IMR-90 (cell line): Measurements from ENCODE around the gene MAML3. TPM values are rescaled to one million over a fixed set of nuclear protein-coding genes. Genes with fewer than 3 reads are reported as not detected.

ENCODE experiments used
- ATAC-seq: fragments of 200-7000 bp; cut with Tn5 transposase; 2 replicates; pipeline ENCODE4 v1.9.1; 2020; ENCODE audit warnings: low read depth, mild to moderate bottlenecking, moderate library complexity
- BruUV-seq: library from RNA; stranded (reverse); fragments of 400-500 nt; replicated peaks from 2 replicates; lab custom pipeline; 2021; lab: Mats Ljungman, UMichigan
- CTCF ChIA-PET: fragments of 300-600 bp; formaldehyde crosslinking; extraction: SDS; loops from one replicate; lab custom pipeline; 2021; ENCODE audit warnings: antibody characterized with exemption; lab: Yijun Ruan, JAX
- POLR2A ChIA-PET: fragments of 300-600 bp; sonication (Branson Sonifier 250); formaldehyde crosslinking; loops from one replicate; lab custom pipeline; 2022; ENCODE audit warnings: antibody characterized with exemption; ENCODE audit not compliant: unreplicated experiment; lab: Charles Lee
- DNase-seq: peaks from one replicate; pipeline ENCODE4 v3.0.0; 2013
- H2AFZ ChIP-seq: replicated peaks from 2 replicates; pipeline ENCODE3; 2013; ENCODE audit warnings: low read length, mild to moderate bottlenecking; ENCODE audit not compliant: poor library complexity
- H2AK5ac ChIP-seq: 2 replicates; pipeline ENCODE4 v1.6.1; 2013; ENCODE audit warnings: low read depth, low read length, inconsistent platforms
- H2AK9ac ChIP-seq: replicated peaks from 2 replicates; pipeline ENCODE3; 2013; ENCODE audit warnings: mild to moderate bottlenecking, low read depth, low read length, moderate library complexity; ENCODE audit not compliant: poor library complexity
- H2BK120ac ChIP-seq: 2 replicates; pipeline ENCODE4 v1.6.1; 2013; ENCODE audit warnings: low read depth, low read length, inconsistent platforms
- H2BK15ac ChIP-seq: 3 replicates; pipeline ENCODE4 v1.6.1; 2013; ENCODE audit warnings: low read depth, low read length, inconsistent platforms
- H2BK20ac ChIP-seq: 2 replicates; pipeline ENCODE4 v1.6.1; 2013; ENCODE audit warnings: low read depth, mild to moderate bottlenecking, inconsistent platforms, low read length, moderate library complexity
- H2BK5ac ChIP-seq: 2 replicates; pipeline ENCODE4 v1.6.1; 2013; ENCODE audit warnings: mild to moderate bottlenecking, low read depth, low read length, inconsistent platforms; ENCODE audit not compliant: poor library complexity, severe bottlenecking
- H3K14ac ChIP-seq: replicated peaks from 2 replicates; pipeline ENCODE4 v1.6.1; 2013; ENCODE audit warnings: low read depth, low read length, inconsistent platforms
- H3K18ac ChIP-seq: 2 replicates; pipeline ENCODE4 v1.6.1; 2013; ENCODE audit warnings: low read depth, low read length, control low read depth
- H3K23ac ChIP-seq: 2 replicates; pipeline ENCODE4 v1.6.1; 2013; ENCODE audit warnings: low read depth, low read length, inconsistent platforms
- H3K27ac ChIP-seq: 2 replicates; pipeline ENCODE4 v1.5.1; 2013; ENCODE audit warnings: mild to moderate bottlenecking, control low read depth, low read length; ENCODE audit not compliant: insufficient read depth
- H3K27me3 ChIP-seq: 2 replicates; pipeline ENCODE4 v1.6.1; 2013; ENCODE audit warnings: low read length; ENCODE audit not compliant: control insufficient read depth, insufficient read depth
- H3K36me3 ChIP-seq: 2 replicates; pipeline ENCODE4 v1.6.1; 2013; ENCODE audit warnings: low read length, mixed read lengths; ENCODE audit not compliant: control insufficient read depth, insufficient read depth
- H3K4ac ChIP-seq: 2 replicates; pipeline ENCODE4 v1.6.1; 2013; ENCODE audit warnings: low read depth, low read length, inconsistent platforms
- H3K4me1 ChIP-seq: 2 replicates; pipeline ENCODE4 v1.6.1; 2013; ENCODE audit warnings: low read length, mixed read lengths; ENCODE audit not compliant: control insufficient read depth, insufficient read depth
- H3K4me2 ChIP-seq: 2 replicates; pipeline ENCODE4 v1.6.1; 2013; ENCODE audit warnings: low read depth, mild to moderate bottlenecking, control low read depth, low read length, moderate library complexity
- H3K4me3 ChIP-seq: 2 replicates; pipeline ENCODE4 v1.5.1; 2013; ENCODE audit warnings: low read depth, mild to moderate bottlenecking, control low read depth, low read length, moderate library complexity; ENCODE audit not compliant: insufficient read depth
- H3K56ac ChIP-seq: 2 replicates; pipeline ENCODE4 v1.6.1; 2013; ENCODE audit warnings: low read length, inconsistent platforms; ENCODE audit not compliant: insufficient read depth; ENCODE audit errors: extremely low read depth
- H3K79me1 ChIP-seq, 2 experiments: 2 replicates each; pipeline ENCODE4 v1.6.1; 2013; ENCODE audit warnings: low read length in 2 of 2, inconsistent platforms in 1 of 2, low read depth in 1 of 2
- H3K9ac ChIP-seq: 2 replicates; pipeline ENCODE4 v1.6.1; 2013; ENCODE audit warnings: low read depth, low read length, control low read depth
- H3K9me1 ChIP-seq: 2 replicates; pipeline ENCODE4 v1.6.1; 2013; ENCODE audit warnings: low read length, inconsistent platforms; ENCODE audit not compliant: insufficient read depth
- H3K9me3 ChIP-seq: 2 replicates; pipeline ENCODE4 v1.6.1; 2013; ENCODE audit warnings: low read length; ENCODE audit not compliant: control insufficient read depth, insufficient read depth
- H4K20me1 ChIP-seq: 2 replicates; pipeline ENCODE4 v1.6.1; 2013; ENCODE audit warnings: low read length, inconsistent platforms; ENCODE audit not compliant: insufficient read depth
- H4K5ac ChIP-seq: 2 replicates; pipeline ENCODE4 v1.6.1; 2013; ENCODE audit warnings: mild to moderate bottlenecking, low read depth, low read length, control low read depth
- H4K8ac ChIP-seq, 2 experiments: 2 replicates each; pipeline ENCODE4 v1.6.1; 2013; ENCODE audit warnings: low read depth in 2 of 2, low read length in 2 of 2, control low read depth in 1 of 2, inconsistent platforms in 1 of 2
- H4K91ac ChIP-seq: 2 replicates; pipeline ENCODE4 v1.6.1; 2013; ENCODE audit warnings: low read depth, low read length, inconsistent platforms; ENCODE audit not compliant: insufficient read depth
- CEBPB ChIP-seq: IDR thresholded peaks from 2 replicates; pipeline ENCODE4 v1.6.1; 2012; ENCODE audit warnings: low read depth, low read length, improper control_type of control experiment
- FOS ChIP-seq: fragments of 150-350 bp; IDR thresholded peaks from 2 replicates; pipeline ENCODE4 v1.6.1; 2016; ENCODE audit warnings: low read depth, low read length
- MXI1 ChIP-seq: IDR thresholded peaks from 2 replicates; pipeline ENCODE4 v1.6.1; 2012; ENCODE audit warnings: low read depth, mild to moderate bottlenecking, low read length, moderate library complexity, borderline replicate concordance
- WGBS, 2 experiments: methylation state at CpG; one replicate each; pipeline versions ENCODE4 v1.1.5 to v1.1.7; 2013; ENCODE audit warnings: missing lambda C conversion rate in 2 of 2; ENCODE audit not compliant: insufficient read length in 1 of 2; ENCODE audit errors: extremely low coverage in 2 of 2; 5-methylcytosine and 5-hydroxymethylcytosine counted together
- dilution Hi-C: fragments of 300-500 bp; cut with HindIII; formaldehyde crosslinking; loops from one replicate; pipeline ENCODE4 v1.14.3; 2018; ENCODE audit warnings: low sequenced_read_pairs; ENCODE audit not compliant: unreplicated experiment
- in situ Hi-C: fragments of 300-500 bp; cut with MboI; formaldehyde crosslinking; loops from 3 replicates; pipeline ENCODE4 v1.14.3; 2019; ENCODE audit warnings: low sequenced_read_pairs, inconsistent platforms, mixed read lengths
- intact Hi-C: fragments of 100-400 bp; cut with micrococcal nuclease; formaldehyde crosslinking; loops from 2 replicates; pipeline ENCODE4 v1.10.0; 2022
- polyA plus RNA-seq, 3 experiments: library from polyadenylated mRNA; depleted of rRNA; stranded (reverse); fragments of >200 nt; gene quantifications; 2 replicates each; pipeline ENCODE4 v1.2.3, GENCODE V29; 2012; ENCODE audit warnings: low replicate concordance in 1 of 3
- total RNA-seq: library from RNA; depleted of rRNA; stranded (reverse); fragments of >200 nt; gene quantifications from 2 replicates; pipeline ENCODE4 v1.2.3, GENCODE V29; 2012
- TF ChIP-seq, protein P1 (sequence below): conservative IDR thresholded peaks from 2 replicates; pipeline ENCODE4 v1.5.1; 2012; ENCODE audit warnings: mild to moderate bottlenecking, low read depth, low read length, improper control_type of control experiment
- TF ChIP-seq, protein P2 (sequence below): fragments of 150-350 bp; IDR thresholded peaks from 2 replicates; pipeline ENCODE4 v1.6.1; 2017; ENCODE audit warnings: mild to moderate bottlenecking, antibody characterized with exemption, low read length, low read depth

Gene MAML3
- total and polyA plus RNA-seq, 2 of the 4 experiments (the other 2 are of a cell fraction) = 0.90 to 1.7 TPM

DNA sequence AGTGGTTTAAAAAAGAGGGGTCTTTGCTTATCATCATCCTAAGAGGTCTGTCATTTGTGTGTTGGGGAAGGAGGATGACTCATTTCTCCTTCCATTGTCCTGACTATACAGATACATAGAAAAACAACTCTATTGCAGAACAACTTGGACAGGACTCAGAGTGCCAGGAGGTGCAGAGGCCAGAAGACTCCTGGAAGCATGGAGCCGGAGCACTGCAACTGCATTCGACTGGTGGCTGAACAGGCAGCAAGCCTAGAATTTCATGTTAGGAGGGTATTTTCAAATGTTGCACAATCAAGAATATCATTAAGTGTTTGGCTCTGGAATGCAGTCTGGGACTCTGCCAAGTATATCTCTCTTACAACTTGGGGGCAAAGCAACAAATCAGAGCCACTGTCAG lies 35.0 kb upstream of the MAML3 start:
- no peak overlapping the region for H4K5ac ChIP-seq
- H3K4me2 ChIP-seq = no peak overlapping the region
- H3K4ac ChIP-seq = no peak overlapping the region
- ChIA-PET POLR2A (no interaction called here), CTCF (no interaction called here)
- H3K27me3 ChIP-seq = no peaks in the 10 kb centered on the region
- dilution Hi-C loops (no loop called here), in situ Hi-C loops (no loop called here), intact Hi-C loops (no loop called here)
- no peak overlapping the region for H2BK5ac ChIP-seq
- peaks cover 5% of the 10 kb centered on the region for H3K4me1 ChIP-seq
- H3K56ac ChIP-seq = no peak overlapping the region
- H3K9me1 ChIP-seq = 0 out of 2 replicates have a peak, but pooled peaks cover 4% of the 10 kb centered on the region
- no peaks in the 10 kb centered on the region for H3K79me1 ChIP-seq
- no peak overlapping the region for H3K14ac ChIP-seq
- no peak overlapping the region for H3K4me3 ChIP-seq
- no TSS peak for BruUV-seq
- no peak overlapping the region for H2AK5ac ChIP-seq
- H2AK9ac ChIP-seq = no peak overlapping the region
- TF ChIP-seq, protein P1, sequence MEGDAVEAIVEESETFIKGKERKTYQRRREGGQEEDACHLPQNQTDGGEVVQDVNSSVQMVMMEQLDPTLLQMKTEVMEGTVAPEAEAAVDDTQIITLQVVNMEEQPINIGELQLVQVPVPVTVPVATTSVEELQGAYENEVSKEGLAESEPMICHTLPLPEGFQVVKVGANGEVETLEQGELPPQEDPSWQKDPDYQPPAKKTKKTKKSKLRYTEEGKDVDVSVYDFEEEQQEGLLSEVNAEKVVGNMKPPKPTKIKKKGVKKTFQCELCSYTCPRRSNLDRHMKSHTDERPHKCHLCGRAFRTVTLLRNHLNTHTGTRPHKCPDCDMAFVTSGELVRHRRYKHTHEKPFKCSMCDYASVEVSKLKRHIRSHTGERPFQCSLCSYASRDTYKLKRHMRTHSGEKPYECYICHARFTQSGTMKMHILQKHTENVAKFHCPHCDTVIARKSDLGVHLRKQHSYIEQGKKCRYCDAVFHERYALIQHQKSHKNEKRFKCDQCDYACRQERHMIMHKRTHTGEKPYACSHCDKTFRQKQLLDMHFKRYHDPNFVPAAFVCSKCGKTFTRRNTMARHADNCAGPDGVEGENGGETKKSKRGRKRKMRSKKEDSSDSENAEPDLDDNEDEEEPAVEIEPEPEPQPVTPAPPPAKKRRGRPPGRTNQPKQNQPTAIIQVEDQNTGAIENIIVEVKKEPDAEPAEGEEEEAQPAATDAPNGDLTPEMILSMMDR = no peak
- TF ChIP-seq CEBPB (peak; percentile 90), FOS (peak; percentile 39; the same call in 1 of the 2 replicates), MXI1 (no peak)
- TF ChIP-seq, protein P2, sequence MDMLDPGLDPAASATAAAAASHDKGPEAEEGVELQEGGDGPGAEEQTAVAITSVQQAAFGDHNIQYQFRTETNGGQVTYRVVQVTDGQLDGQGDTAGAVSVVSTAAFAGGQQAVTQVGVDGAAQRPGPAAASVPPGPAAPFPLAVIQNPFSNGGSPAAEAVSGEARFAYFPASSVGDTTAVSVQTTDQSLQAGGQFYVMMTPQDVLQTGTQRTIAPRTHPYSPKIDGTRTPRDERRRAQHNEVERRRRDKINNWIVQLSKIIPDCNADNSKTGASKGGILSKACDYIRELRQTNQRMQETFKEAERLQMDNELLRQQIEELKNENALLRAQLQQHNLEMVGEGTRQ = no peak
- H3K23ac ChIP-seq = no peak overlapping the region
- no peak overlapping the region for H4K91ac ChIP-seq
- no peak overlapping the region for H4K8ac ChIP-seq
- no peaks in the 10 kb centered on the region for H3K9me3 ChIP-seq
- no peaks in the 10 kb centered on the region for H3K36me3 ChIP-seq
- H2BK15ac ChIP-seq = no peak overlapping the region
- H2AFZ ChIP-seq = peak overlapping the region; percentile 28
- no peak overlapping the region for H3K9ac ChIP-seq
- peak; percentile 70 for ATAC-seq
- peak; percentile 64 for DNase-seq
- WGBS, 2 experiments = no CpG with 5 or more reads among the region's 2 CpGs
- no peak overlapping the region for H2BK20ac ChIP-seq
- no peak overlapping the region for H3K18ac ChIP-seq
- H4K20me1 ChIP-seq = no peaks in the 10 kb centered on the region
- no peak overlapping the region for H3K27ac ChIP-seq
- no peak overlapping the region for H2BK120ac ChIP-seq
